ENCODE data around the gene PRSS22. TPM values are rescaled to one million over a fixed set of nuclear protein-coding genes. Genes with fewer than 3 reads are reported as not detected.

Gene PRSS22
- total RNA-seq, 1 experiment from 2014 or later, result 36.9 TPM

DNA sequence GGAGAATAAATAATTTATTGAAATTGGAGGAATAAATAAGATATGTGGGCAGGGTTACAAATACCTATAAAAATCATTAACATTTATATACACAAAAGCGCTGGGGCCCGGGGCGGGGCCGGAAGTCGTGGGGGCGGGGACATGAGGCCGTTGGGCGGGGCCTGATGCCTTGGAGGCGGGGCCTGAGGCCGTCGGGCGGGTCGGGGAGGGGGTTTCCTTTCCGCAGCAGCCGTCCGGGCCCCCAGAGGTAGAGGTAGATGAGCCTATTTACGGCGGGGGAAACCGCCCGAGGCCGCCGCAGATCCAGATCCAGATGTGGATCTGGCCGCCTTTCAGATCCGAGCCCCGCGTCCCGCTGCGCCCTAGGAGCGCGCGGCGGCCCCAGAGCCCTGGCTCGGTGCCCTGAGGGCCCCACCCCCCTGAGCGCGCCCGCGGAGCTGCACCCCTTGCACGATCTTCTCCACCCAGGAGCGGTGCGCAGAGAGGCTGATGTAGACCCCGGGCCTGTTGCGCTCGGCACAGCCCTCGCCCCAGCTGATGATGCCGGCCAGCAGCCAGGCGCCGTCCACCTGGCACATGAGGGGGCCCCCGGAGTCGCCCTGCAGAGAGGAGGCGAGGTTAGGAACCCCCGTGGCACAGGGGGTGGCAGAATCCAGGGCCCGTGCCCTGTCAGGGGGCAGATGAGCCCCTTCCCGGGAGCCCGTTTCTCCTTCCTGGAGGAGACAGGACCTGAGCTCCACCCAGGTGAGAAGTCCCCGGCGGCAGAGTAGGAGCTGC lies 5.1 kb downstream of the PRSS22 start:
- no TSS peak for BruUV-seq (replicated peaks)

DNA sequence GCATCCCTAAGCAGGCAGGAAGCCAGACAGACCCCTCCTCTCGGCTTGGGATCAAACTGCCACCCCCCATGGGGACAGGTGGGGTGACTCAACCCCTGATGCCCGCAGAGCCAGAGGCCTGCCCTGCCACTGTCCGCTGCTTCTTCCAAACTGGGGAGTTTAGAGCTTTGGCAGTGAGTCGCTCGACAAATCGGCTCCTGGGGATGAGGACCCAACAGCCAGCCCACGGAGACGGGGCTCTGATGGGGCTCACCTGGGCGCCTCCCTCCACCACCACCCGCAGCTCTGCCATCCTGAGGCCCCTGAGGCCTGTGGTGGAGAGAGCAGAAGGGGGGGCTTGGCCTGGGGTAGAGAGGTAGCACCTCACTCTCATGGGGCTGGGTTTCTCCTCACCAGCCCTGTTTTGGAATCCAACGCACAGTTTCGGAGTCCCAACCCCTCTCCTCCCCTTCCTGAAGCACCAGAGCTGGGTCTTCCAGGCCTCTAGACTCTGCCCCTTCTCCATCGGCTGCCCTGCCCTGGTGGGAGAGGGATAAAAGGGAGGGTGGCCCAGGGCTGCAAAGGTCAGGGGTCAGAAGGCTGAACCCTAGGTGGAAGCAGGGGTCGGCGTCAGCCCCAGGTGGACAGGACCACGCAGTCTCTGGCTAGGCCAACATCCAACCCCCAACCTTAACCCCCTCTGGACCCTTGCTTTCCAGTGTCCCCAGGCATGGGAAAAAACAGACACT lies 5.8 kb downstream of the PRSS22 start:
- CTCF ChIA-PET, result no interaction called here
- DNase-seq, result no peak

More for the DNA sequence above, 5.1 kb downstream of the PRSS22 start:
- H3K27ac ChIP-seq (ENCODE audit: low read length), result no peak overlapping the region
- no peak overlapping the region for H3K4me3 ChIP-seq (ENCODE audit: low read length)
- H3K9me3 ChIP-seq (ENCODE audit: low read length), result no peaks in the 10 kb centered on the region
- H3F3A ChIP-seq (ENCODE audit: low read length, unreplicated experiment), result no peaks in the 10 kb centered on the region
- no peaks in the 10 kb centered on the region for H3K9me2 ChIP-seq (replicated peaks; ENCODE audit: low read length)
- 0 out of 2 replicates have a peak, but pooled peaks cover 3% of the 10 kb centered on the region for H3K36me3 ChIP-seq (ENCODE audit: low read depth, low read length)
- ChIA-PET POLR2A (ENCODE audit: unreplicated experiment) (no interaction called here), CTCF (no interaction called here)
- peaks cover 7% of the 10 kb centered on the region; the same call in 1 of the 2 replicates for H3K4me1 ChIP-seq (ENCODE audit: insufficient read depth, low read length)
- H4K20me1 ChIP-seq (ENCODE audit: low read length), result no peaks in the 10 kb centered on the region
- peaks cover 6% of the 10 kb centered on the region; the same call in 1 of the 2 replicates for H3K79me2 ChIP-seq (ENCODE audit: low read length)
- TF ChIP-seq EZH2phosphoT487 (IDR thresholded peaks at IDR 0.05; ENCODE audit: borderline replicate concordance, low read length) (no peak), EZH2 (IDR thresholded peaks at IDR 0.05; ENCODE audit: low read length, unreplicated experiment) (no peak)
- TF ChIP-seq, protein P1, sequence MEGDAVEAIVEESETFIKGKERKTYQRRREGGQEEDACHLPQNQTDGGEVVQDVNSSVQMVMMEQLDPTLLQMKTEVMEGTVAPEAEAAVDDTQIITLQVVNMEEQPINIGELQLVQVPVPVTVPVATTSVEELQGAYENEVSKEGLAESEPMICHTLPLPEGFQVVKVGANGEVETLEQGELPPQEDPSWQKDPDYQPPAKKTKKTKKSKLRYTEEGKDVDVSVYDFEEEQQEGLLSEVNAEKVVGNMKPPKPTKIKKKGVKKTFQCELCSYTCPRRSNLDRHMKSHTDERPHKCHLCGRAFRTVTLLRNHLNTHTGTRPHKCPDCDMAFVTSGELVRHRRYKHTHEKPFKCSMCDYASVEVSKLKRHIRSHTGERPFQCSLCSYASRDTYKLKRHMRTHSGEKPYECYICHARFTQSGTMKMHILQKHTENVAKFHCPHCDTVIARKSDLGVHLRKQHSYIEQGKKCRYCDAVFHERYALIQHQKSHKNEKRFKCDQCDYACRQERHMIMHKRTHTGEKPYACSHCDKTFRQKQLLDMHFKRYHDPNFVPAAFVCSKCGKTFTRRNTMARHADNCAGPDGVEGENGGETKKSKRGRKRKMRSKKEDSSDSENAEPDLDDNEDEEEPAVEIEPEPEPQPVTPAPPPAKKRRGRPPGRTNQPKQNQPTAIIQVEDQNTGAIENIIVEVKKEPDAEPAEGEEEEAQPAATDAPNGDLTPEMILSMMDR (conservative IDR thresholded peaks at IDR 0.05; ENCODE audit: low read depth, low read length), result no peak
- ATAC-seq (no peak), DNase-seq (no peak)
- H3K27me3 ChIP-seq (ENCODE audit: low read length), result no peaks in the 10 kb centered on the region
- no peak overlapping the region for H3K9ac ChIP-seq (ENCODE audit: low read length)
- no peak overlapping the region for H3K4me2 ChIP-seq (ENCODE audit: low read length)
- intact Hi-C loops (cut with micrococcal nuclease), result no loop called here
- H2AFZ ChIP-seq (ENCODE audit: low read length), result no peak overlapping the region

More for the DNA sequence above, 5.8 kb downstream of the PRSS22 start:
- BruUV-seq (replicated peaks), result no TSS peak
- Histone ChIP-seq H3F3A (ENCODE audit: low read length, unreplicated experiment) (peaks cover 3% of the 10 kb centered on the region), H3K4me3 (ENCODE audit: low read length) (no peak overlapping the region), H4K20me1 (ENCODE audit: low read length) (no peaks in the 10 kb centered on the region), H2AFZ (ENCODE audit: low read length) (no peak overlapping the region), H3K9ac (ENCODE audit: low read length) (no peak overlapping the region), H3K27ac (ENCODE audit: low read length) (no peak overlapping the region), H3K9me3 (ENCODE audit: low read length) (no peaks in the 10 kb centered on the region), H3K4me1 (ENCODE audit: insufficient read depth, low read length) (peaks cover 7% of the 10 kb centered on the region), H3K9me2 (replicated peaks; ENCODE audit: low read length) (no peaks in the 10 kb centered on the region), H3K36me3 (ENCODE audit: low read depth, low read length) (0 out of 2 replicates have a peak, but pooled peaks cover 3% of the 10 kb centered on the region), H3K4me2 (ENCODE audit: low read length) (no peak overlapping the region), H3K79me2 (ENCODE audit: low read length) (no peaks in the 10 kb centered on the region), H3K27me3 (ENCODE audit: low read length) (no peaks in the 10 kb centered on the region)
- TF ChIP-seq, protein P1 (conservative IDR thresholded peaks at IDR 0.05; ENCODE audit: low read depth, low read length), result no peak
- TF ChIP-seq EZH2phosphoT487 (IDR thresholded peaks at IDR 0.05; ENCODE audit: borderline replicate concordance, low read length), result no peak
- no peak for TF ChIP-seq EZH2 (IDR thresholded peaks at IDR 0.05; ENCODE audit: low read length, unreplicated experiment)
- intact Hi-C loops (cut with micrococcal nuclease), result no loop called here
- no peak for ATAC-seq
- POLR2A ChIA-PET (ENCODE audit: unreplicated experiment), result no interaction called here
